Adipose tissue (tissue), 3 donors: ENCODE measurements around the gene TMEM165. TPM values are rescaled to one million over a fixed set of nuclear protein-coding genes. Genes with fewer than 3 reads are reported as not detected.

Experiments
- H3K27ac ChIP-seq: one replicate; pipeline ENCODE4 v1.5.1; 2013; ENCODE audit warnings: low read depth, low read length
- WGBS, 3 donors: extraction: QIAGEN DNeasy Blood & Tissue Kit; methylation state at CpG; one replicate each; pipeline ENCODE4 v1.1.7; 2013; 5-methylcytosine and 5-hydroxymethylcytosine counted together
- polyA plus RNA-seq, 3 donors: library from polyadenylated mRNA; stranded (reverse); fragments of 200-250 nt; gene quantifications; one replicate each; pipeline ENCODE4 v1.2.3, GENCODE V29; 2013
- donor health status: healthy with polysubstance abuse.
- donor health status: Bipolar disorder and iron deficiency.
- donor health status: healthy.

The TMEM165 gene
- polyA plus RNA-seq, 3 donors: 26.4 to 92.9 (median 61.5) TPM

DNA sequence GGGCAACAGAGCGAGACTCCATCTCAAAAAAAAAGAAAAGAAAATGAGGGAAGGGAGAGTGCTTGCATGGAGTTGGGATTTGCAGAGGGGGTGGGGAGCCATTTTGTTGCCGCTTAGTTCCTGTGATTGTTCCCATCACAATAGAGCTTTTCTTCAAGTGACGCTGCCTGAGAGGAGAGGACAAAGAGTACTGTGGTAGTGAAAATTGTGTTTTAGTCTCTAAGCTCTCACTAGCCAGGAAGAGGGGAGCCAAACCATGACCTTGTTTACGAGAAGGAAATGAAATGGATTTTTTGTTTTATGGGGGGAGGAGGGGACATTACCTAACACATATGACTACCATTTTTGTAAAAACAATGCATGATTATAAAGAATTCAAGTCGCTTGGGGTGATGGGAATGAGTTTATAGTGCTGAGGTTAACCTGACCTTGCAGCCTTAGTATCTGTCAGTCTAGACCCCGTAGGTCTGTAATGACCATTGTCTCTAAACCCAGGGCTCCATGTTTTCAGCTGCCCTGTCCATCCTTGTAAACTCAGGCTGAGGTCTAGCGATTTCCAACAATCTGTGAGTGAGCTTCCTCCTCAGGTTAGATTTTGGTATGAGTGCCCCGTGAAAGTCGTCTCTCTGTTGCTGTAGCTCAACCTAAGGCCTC is 30.9 kb upstream of the TMEM165 start:
- H3K27ac ChIP-seq: no peak overlapping the region
- 85 to 93% (median 88%) methylated on average over 9 of the region's 9 CpGs for WGBS, 3 donors

DNA sequence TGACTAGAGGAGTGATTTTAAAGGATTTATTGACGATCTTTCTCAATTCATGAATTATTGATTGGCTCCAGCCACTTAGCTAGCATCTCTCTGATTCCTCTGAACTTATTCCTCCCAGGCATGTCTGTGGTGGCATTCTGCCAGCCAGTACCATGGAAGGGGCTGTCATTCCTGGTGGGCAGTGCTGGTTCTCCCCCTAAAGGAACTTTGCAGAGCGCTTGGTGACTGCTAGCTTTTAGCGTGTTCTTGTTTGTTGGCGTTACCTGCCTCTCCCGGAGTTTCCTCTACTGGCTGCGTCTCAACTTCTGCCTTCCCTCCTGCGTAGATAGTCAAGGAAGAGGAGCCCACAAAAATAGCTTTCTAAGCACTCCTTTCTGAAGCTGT is 30.4 kb upstream of the TMEM165 start:
- H3K27ac ChIP-seq: no peak overlapping the region
- 79 to 93% (median 91%) methylated on average over 7 of the region's 7 CpGs for WGBS, 3 donors

GRCh38 chr4:55366621-55367020 is 29.1 kb upstream of the TMEM165 start:
- H3K27ac ChIP-seq: no peak overlapping the region

GRCh38 chr4:55367084-55367722 is 28.6 kb upstream of the TMEM165 start:
- WGBS, 3 donors: 78 to 86% (median 84%) methylated on average over 6 of the region's 6 CpGs

More at GRCh38 chr4:55366621-55367020, 29.1 kb upstream of the TMEM165 start:
- WGBS, 3 donors: 89 to 92% (median 90%) methylated on average over 7 of the region's 7 CpGs

GRCh38 chr4:55369968-55370367 is 25.8 kb upstream of the TMEM165 start:
- WGBS, 3 donors: 95 to 99% (median 96%) methylated on average over 2 of the region's 2 CpGs
- no peak overlapping the region for H3K27ac ChIP-seq

More at GRCh38 chr4:55367084-55367722, 28.6 kb upstream of the TMEM165 start:
- no peak overlapping the region for H3K27ac ChIP-seq

DNA sequence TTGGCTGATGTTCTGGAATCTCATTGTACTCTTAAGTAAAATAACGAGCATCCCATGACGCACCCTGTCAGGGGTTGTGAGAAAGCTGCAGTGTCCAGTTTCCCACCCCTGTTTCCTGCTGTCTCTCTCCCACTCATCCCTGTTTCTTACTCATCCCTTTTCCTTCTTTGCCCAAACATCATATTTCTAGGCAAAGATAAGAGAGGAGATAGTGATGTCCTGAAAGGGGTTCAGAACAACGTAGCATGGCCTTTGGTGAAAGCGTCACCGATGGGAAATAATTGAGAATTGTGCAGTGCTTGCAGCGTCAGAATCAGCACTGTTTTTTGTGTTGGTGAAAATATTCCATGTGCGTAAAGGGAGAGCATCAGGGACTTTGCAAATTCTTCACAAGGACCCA is 23.5 kb upstream of the TMEM165 start:
- no peak overlapping the region for H3K27ac ChIP-seq
- WGBS, 3 donors: 85 to 94% (median 92%) methylated on average over 7 of the region's 7 CpGs

GRCh38 chr4:55373461-55373860 is 22.3 kb upstream of the TMEM165 start:
- WGBS, 3 donors: 88 to 100% (median 96%) methylated on average over 1 of the region's 1 CpG
- no peak overlapping the region for H3K27ac ChIP-seq

DNA sequence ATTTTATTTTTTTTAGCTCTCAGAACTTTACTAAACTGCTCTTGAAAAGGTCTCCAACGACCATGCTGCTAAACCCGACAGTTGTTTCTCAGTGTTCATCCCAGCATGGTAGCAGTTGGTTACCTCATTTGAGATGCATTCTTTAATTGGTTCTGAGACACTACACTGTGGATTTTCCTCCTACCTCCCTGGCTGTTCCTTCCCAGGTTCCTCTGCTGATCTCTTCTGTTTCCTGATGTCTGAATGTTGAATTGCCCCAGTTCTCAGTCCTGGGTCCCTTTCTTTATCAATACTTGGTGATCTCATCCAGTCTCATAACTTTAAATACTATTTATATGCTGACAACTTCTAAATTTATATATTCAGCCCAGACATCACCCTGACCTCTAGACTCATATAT is 19.1 kb upstream of the TMEM165 start:
- no peak overlapping the region for H3K27ac ChIP-seq
- WGBS, 3 donors: 81 to 93% (median 82%) methylated on average over 2 of the region's 2 CpGs

DNA sequence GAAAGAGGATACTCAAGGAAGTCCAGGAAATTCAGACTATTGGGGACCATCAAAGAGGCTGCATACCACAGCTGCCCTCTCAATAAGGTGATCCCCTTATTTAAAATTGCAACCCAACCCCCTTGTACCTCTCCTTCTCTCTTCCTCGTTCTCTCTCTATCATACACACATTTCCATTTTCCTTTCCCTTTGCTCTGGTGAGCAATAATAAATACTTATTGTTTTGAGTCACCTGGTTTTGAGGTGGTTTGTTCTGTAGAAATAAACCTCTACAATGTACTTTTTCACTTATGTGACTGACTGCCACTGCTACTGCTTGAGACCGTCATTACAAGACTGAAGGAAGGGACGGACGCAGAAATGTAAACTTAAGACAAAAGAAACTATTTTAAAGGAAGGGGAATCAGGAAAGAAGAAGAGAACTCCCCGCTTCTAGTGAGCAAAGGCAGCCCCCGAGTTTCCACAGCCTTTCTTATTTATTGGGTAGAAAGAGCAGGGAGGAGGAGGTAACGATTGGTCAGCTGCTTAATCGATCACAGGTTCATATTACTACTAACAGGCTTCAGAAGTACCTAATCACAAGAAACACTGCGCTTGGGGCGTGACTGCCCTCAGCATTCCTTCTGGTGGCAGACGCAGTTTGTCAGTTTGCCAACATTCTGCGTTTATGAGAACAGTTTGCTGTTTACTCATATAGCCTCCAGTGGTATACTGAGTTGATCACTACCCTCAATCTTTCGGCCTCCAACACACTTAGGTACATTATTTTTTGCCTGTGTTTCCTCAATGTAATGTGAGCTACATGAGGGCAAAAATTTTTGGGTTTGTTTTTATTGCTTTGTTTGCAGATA is 16.9 kb upstream of the TMEM165 start:
- WGBS, 3 donors: 37 to 85% (median 84%) methylated on average over 13 of the region's 13 CpGs
- no peak overlapping the region for H3K27ac ChIP-seq

DNA sequence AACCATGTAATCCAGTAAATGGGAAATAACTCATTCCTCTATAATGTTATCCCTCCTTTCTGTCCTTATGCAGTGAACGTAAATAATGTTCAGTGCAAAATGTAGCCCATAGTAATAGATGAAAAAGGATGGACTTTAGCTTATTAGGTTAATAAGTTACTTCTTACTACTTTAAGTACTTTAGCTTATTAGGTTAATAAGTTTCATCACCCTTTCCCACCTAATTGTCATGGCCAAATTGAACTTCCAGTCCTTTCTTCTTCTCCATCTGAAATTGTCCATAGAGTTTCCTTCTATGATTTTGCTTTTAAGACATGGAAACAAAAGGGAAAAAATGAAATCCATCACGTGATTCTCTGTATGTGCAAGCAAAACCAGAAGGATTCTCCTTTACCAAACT is 15.2 kb upstream of the TMEM165 start:
- 84 to 86% (median 85%) methylated on average over 2 of the region's 2 CpGs for WGBS, 3 donors

DNA sequence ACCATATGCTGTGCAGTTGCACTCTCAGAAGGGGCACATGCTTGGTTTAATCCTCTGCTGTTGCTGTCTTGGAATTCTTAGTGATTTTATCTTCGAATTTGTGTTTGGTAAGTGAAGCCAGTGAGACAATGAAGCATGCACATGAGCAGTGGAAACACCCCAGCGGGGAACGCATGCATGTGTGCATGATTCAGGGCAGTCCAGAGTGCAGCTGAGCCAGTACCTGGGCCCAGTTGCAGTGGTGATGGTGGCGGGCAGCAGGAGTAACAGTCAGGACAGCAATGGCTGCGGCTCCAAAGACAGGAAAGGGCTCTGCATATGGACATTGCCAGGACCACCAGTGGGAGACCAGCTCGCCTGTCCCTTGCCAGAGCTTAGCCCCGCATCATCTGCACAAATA is 14.3 kb upstream of the TMEM165 start:
- H3K27ac ChIP-seq: no peak overlapping the region
- 93 to 96% (median 95%) methylated on average over 7 of the region's 7 CpGs for WGBS, 3 donors

More for the DNA sequence above, 15.2 kb upstream of the TMEM165 start:
- no peak overlapping the region for H3K27ac ChIP-seq

GRCh38 chr4:55382488-55383003 is 13.2 kb upstream of the TMEM165 start:
- H3K27ac ChIP-seq: no peak overlapping the region
- 80 to 86% (median 81%) methylated on average over 3 of the region's 3 CpGs for WGBS, 3 donors

DNA sequence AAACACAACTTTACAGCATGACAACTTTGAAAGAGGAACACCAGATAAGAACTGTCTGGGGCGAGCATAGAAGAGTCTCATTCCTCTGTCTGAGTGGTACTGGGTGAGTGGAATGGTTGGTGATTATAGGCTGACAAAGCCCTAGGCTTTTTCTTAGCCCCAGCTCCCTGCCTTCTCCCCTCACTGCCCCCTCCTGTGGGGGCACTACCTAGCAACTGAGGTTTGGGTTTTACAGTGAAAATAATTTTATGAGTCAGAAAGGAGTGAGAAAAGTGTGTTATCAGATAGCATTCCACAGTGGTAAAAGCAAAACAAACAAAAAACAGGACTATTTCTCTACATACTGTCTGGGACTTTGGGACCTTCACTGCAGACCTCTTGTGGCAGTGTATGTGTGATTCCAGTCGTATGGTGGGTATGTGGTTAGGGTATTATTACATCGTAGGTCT is 10.5 kb upstream of the TMEM165 start:
- 57 to 85% (median 76%) methylated on average over 3 of the region's 3 CpGs for WGBS, 3 donors
- H3K27ac ChIP-seq: no peak overlapping the region

GRCh38 chr4:55386073-55386472 is 9.7 kb upstream of the TMEM165 start:
- no peak overlapping the region for H3K27ac ChIP-seq

GRCh38 chr4:55386840-55387239 is 8.9 kb upstream of the TMEM165 start:
- no peak overlapping the region for H3K27ac ChIP-seq
- WGBS, 3 donors: 49 to 94% (median 74%) methylated on average over 2 of the region's 2 CpGs

GRCh38 chr4:55393461-55394320 is 2.1 kb upstream of the TMEM165 start:
- H3K27ac ChIP-seq: no peak overlapping the region
- 76 to 95% (median 93%) methylated on average over 4 of the region's 4 CpGs for WGBS, 3 donors

DNA sequence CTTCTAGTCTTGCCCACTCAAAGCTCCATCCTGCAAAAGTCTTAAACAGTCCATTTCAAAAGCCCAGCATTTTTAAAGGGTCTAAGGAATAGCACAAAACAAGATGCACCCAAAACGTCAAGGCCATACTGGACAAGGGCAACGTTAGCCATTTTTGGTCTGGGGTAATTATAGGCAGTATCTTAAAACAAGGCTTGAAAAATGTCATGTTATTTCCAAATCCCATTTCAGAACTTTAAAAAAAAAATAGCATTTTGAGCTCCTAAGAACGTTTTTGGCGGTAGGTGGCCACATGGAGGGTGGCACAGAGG is 584 bp upstream of the TMEM165 start:
- peak overlapping the region; percentile 96 for H3K27ac ChIP-seq
- 0 to 2% (median 1%) methylated on average over 4 of the region's 4 CpGs for WGBS, 3 donors
